Measurements from ENCODE around the gene MTIF3.

MTIF3 gene

DNA sequence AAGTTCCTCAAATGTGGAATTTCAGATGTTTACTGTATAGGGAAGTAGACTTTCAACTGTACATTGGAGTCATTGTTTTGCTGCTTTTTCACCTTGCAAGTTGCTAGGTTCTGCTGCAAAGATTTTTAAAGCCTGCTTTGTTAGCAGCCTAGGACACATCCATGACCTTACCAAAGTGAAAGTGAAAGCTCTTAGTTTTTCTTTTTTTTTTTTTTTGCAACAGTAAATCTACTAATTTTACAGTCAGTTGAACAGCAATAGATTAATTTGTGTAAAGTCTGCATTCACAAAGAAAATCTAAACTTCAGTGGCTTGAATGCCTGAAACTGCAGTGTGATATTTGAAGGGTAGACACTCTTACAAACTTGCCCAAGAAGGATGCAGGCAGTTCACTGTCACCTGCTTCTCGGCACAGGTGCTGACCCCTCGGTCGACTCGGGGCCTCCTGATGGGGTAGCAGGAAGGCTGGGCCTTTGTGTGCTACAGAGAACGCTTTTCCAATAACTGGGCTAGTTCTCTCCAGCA, 5.0 kb upstream of the MTIF3 start:
- DNase-seq, result no peak

- peak; percentile 52 for DNase-seq
Observed at GRCh38 chr13:27450921-27451471, 632 bp upstream of the MTIF3 start.

- no peak for DNase-seq
Observed at GRCh38 chr13:27449081-27449603, 1.2 kb downstream of the MTIF3 start.

- no peak for DNase-seq
Observed at GRCh38 chr13:27448308-27448707, 2.1 kb downstream of the MTIF3 start.

GRCh38 chr13:27446986-27447583, 3.3 kb downstream of the MTIF3 start:
- no peak for DNase-seq

DNA sequence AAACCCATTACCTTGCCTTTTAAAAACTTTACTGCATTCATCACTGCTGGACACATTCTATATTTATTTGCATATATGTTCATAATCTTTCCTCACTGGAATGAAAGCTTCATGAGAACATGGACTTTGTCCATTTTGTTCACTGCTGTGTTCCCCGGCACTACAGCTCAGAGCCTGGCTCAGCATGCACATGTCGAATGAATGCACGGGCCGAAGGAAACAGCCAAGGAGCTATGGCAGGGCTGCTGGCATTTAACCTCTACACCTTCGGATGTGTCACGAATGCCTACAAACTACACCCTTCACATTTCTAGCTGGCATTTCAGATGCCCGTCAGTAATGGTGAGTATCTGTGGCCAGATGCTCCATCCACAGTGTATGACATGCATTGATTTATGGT, 7.6 kb downstream of the MTIF3 start:
- DNase-seq, result no peak

GRCh38 chr13:27442071-27442647, 8.2 kb downstream of the MTIF3 start:
- DNase-seq, result no peak

GRCh38 chr13:27440408-27440807, 10.0 kb downstream of the MTIF3 start:
- no peak for DNase-seq

- no peak for DNase-seq
Observed at GRCh38 chr13:27437126-27437525, 13.2 kb downstream of the MTIF3 start.

- no peak for DNase-seq
Observed at GRCh38 chr13:27432611-27433210, 17.7 kb downstream of the MTIF3 start.

- no peak for DNase-seq
Observed at GRCh38 chr13:27432180-27432579, 18.2 kb downstream of the MTIF3 start.

DNA sequence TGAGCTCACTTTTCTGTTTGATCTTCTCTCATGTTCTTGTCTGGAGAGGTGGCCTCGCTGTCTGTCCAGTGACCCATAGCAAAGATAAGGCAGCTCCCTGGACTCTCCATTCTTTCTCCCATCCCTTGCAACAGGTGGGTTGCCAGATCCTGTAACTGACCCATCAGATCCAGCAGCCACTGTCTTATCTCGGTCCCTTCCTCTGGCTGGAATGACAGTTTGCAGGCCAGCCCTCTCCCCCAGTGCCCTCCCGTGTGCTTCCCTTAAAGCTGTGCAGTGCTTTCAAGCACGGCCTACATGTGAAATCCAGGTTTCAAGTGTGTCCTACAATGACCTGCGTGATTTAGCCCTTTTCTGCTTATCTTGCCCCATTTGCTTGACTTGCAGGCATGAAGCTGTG, 22.2 kb downstream of the MTIF3 start:
- DNase-seq, result no peak

GRCh38 chr13:27427641-27428040, 22.7 kb downstream of the MTIF3 start:
- no peak for DNase-seq

- DNase-seq, result peak; percentile 54
Observed at GRCh38 chr13:27425918-27426630, 24.3 kb downstream of the MTIF3 start.

DNA sequence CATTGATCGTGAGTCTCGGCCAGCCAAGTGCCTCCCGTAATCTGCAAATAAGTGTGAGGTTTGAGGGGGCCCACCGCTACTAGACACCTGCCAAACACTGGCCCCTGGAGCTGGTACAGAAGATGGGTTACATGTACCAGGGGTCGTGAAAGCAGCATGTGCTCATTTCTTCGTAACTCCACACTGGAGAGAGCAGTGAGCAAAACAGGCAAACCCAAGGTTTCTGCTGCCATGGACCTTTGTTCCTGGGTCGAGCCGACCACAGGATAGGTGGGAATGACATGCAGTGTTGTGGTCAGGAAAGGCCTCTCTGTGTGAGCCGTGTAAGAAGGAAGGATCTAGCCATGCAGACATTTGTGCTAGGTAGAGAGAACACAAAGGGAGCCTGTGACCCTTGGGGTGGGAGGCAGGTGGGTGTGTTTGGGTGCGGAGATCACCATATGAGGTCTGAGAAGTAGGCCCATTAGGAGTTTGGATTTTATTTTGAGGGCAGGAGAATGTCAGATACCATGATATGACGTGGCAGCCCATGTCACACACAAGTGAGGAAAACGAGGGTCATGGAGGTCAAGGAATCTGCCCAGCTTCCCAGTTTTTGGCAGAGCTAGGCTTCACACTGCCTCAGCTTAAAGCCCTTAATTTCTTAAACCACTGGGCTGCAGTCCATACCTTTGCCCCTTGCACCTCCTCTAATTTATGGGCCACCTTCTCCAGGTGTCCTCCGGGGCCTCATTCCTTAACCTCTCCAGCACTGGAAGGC, 25.0 kb downstream of the MTIF3 start:
- no peak for DNase-seq

DNA sequence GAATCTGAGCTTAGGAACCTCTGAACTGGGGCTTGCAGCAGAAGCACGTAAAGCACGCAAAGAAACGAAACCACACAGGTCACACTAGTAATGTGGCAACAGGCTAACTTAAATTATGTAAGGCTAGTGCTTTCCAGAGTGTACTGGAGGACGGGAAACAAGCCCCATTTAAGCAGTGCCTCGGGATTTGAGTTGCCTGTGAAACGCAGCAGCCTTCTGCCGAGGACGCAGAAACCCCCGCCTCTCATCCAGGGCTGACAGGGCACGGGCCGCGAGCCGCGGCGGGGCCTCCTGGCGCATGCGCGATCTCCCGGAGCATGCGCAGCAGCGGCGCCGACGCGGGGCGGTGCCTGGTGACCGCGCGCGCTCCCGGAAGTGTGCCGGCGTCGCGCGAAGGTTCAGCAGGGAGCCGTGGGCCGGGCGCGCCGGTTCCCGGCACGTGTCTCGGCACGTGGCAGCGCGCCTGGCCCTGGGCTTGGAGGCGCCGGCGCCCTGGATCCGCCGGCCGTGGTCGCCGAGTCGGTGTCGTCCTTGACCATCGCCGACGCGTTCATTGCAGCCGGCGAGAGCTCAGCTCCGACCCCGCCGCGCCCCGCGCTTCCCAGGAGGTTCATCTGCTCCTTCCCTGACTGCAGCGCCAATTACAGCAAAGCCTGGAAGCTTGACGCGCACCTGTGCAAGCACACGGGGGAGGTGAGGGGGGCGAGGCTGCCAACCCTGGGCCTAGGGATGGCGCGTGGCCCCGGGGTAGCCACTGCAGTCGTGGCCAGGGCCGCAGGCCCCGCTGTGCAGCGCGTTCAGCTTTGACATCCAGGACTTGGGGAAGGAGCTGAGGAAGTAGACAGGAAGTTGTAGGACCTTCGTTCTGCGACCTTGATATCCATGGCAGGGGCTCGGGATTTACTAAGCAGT, 25.9 kb downstream of the MTIF3 start, which contains the start of gene GTF3A:
TSS of gene GTF3A (plus strand) at position 374 of the 912 bp plus-strand sequence.
- peak; percentile 90 for DNase-seq

DNA sequence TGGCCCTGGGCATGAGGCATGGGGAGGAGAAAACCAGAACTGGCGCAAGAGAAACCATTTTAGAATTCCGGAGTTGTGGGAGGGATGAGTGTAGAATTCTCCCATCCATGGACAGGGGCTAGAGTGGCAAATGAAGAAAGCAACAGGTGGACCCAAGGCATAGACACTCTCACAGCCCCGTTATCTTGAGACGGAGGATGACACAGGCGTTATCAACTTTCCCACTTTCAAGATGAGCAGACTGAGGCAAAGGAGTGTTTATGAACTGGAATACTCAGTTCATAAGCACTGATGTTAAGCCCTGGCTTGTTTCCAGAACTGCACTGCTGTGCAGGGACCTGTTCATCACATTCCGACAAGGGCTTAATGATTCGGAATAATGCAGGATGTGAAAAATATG, 27.0 kb downstream of the MTIF3 start:
- no peak for DNase-seq

- no peak for DNase-seq
Observed at GRCh38 chr13:27421101-27421871, 29.1 kb downstream of the MTIF3 start.

DNA sequence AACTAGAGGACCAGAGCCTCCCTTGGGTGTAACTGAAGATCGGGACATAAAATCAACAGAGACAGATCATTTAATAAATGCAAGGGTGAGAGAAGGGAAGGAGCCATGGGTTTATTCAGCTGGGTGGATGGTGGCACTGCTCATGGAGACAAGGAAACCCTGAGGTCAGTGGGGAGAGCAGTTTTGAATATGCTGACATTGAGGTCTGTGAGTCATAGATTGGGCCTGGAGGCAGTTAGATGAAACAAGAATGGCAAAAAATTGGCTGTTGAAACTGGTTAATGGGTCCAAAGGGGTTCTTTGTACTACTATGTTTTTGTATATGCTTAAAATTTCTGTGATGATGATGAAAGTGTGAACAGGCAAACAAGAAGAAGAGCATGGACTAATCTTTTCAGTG, 31.0 kb downstream of the MTIF3 start:
- DNase-seq, result no peak

DNA sequence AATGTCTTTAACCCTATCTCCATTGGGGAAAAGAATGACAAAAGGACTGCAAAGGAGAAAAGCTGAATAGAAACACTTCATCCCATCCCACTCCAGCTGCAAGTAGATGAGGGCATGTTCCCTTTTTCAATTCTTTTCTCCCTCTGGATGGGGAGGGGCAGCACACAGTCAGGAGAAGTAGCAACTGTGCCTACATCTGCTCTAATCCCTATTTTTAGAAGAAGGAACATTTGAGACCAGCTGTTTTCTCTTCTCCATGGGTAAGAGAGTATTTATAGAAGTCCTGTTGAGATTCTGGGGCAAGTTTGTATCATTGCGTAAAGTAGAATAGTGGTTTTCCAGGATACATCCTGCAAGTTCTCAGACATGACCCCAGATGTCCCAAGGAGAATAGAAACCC, 35.2 kb downstream of the MTIF3 start:
- DNase-seq, result no peak
